Activated T-helper 1 cell treated with Interleukin-2 at 50 U/mL for 16 hours (primary cell): ENCODE data around the gene FN1.
"Not testable (repeated sequence)": the region's sequence is repeated elsewhere in the genome, so short reads cannot be mapped to it uniquely, and the experiment has no call there.

Experiments used
- DNase-seq: peaks from one replicate; pipeline ENCODE4 v3.0.0-alpha.2; 2020; ENCODE audit warnings: low read depth

FN1 gene

DNA sequence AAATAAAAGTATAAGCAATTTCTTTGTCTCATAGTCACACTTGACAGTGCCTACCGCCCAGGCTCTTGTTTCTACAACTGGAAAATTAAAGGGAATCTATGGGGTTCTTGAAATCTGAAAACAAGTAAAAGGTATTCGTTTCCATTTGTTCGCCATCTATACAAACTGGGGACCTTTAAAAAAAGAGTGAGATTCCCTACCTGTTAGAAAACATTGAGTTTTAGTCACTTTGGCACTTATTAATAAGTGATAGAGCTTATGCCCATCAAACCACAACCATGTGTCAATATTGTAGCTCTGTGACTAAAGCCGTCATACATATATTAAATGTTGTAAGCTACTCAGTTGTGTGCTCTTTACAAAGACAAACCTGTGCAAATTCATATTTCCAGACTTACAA, 13.2 kb downstream of the FN1 start:
- DNase-seq = no peak

DNA sequence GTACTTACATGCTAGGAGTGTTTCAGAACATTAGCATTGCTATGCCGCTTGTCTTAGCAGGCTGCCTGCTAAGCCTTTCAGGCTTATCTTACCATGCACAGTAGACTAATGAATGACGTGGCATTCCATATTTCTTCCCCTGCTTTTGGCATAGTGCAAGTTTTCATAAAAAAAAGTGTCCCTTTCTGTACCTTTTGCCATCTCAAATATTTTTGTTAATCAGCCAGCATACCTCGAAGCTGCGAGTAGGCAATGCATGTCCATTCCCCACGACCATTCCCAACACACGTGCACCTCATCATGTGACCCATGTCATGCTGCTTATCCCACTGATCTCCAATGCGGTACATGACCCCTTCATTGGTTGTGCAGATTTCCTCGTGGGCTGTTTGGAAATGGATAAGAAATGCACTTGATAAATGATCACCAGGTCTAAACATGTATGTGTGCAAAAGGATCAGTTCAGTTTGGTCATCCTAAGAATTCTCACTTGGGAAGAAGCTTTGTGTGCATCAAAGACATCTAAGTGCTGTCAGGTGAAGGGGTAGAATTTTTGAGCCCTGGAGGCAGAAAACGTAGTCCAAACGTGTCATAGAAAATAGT, 13.9 kb downstream of the FN1 start:
- no peak for DNase-seq

DNA sequence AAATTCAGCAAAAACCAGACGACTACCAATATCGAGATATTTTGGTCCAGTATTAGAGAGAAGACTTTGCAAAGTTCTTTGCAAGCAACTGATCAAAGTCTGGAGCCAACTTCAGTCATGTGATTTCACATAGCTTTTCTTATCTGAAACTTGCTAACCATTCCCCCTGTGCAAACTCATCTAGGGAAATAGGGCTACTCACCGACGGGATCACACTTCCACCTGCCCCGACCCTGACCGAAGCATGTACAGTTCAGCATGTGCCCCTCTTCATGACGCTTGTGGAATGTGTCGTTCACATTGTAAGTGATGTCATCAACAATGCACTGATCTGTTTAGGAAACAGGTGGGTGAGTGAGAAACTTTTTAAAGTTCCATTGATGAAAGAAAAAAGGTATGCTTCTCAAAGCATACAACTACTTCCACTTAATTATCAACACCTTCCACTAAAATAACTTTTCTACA, 15.4 kb downstream of the FN1 start:
- no peak for DNase-seq

DNA sequence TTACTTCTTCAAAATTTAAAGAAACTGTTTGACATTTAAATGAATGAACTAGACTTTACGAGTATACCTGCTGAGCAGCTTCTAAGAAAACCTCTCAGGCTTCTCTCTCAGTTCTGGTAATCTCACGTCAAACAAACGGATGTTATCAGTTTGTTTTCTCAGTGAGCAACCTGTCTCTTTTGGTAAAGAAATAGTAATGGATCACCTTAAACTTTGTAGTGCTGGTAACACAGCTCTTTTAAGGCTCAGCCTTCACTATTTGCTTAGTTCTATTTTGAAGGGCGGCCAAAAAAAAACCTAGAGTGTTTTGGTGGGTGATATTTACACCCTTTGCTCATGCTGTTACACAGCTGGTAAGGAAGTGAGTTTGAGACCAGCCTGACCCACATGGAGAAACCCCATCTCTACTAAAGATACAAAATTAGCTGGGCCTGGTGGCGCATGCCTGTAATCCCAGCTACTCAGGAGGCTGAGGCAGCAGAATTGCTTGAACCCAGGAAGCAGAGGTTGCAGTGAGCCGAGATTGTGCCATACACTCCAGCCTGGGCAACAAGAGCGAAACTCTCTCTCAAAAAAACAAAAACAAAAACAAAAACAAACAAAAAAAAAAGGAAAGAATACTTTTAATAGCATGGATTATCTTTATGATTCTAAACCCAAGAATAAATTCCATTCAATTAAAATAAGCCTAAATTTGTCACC, 15.9 kb downstream of the FN1 start:
- DNase-seq = no peak

DNA sequence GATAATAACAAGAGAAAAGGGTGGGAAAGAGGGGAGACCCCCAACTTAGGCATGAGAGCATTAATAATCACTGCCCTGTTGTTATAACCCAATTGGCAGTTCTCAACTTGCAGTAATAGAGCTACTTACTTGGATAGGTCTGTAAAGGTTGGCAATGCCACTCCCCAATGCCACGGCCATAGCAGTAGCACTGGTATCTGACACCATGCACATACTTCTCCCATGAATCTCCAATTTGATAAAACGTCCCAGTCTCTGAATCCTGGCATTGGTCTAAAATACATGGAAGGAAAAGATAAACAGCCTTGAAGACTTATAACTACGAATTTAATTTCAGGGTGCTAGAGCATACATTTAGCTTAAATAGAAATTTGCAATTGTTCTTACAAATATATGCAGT, 16.8 kb downstream of the FN1 start:
- DNase-seq = no peak

DNA sequence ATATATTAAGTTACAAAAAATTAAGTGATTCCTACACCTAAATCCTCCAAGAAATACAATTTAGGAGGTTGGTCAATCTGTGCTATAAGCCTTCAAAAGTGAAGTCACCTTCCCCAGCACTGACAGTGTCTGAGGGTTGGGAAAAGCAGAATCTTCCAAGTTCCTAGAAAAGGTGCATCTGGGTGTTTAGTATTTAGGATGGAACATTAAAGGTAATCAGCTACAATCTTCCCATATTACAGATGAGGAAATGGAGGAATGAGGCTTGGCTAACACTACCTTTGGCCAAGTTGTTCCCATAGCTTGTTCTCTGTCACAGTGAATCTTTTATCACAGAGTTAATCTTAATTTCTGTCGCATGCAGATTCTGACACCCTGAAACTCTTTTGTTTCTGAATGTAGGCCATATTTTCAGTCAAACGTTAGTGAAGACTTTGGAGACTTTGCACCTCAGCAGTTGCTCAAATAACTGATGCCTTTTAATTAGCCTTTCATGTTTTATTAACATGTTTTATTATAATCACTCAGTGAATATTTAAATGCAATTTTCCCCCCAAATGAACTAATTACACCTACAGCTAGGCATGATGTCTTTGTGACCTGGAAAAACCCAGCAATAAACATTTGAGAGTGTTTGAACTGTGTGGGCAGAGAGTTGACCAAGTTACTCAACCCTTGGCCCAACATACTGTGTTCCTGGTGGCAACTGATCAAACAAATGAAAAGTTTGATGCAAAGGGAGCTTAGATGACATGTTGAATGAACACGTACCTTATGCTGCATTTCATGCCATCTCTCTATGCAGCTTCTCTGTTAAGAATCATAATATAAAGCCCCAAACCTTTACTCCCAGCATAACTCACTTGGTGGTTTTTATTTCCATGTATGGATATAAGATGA, 17.6 kb downstream of the FN1 start:
- no peak for DNase-seq

DNA sequence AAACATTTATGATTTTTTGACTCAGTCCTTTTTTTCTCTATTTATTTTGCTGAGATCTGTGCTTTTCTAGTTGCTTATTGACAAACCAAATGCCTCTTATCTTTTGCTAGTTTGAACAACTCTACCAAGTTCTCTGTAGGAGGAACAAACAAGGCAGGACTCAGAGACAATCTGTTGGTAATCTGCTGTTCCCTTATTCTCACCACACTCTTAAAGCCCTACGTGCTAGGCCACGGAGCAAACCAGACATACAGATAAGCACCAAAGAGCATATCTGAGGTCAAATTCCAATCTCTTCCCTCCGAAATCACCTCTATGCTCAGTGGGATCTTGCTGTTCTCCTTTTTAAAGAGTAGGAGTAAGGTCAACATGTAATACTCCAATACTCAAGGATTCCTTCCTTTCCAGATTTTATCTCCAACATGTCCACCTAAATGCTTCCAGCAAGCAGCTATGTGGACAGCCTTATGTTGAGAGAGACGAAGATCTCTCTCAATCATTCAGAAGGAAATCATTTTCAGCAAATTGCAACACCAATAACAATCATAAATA, 18.4 kb downstream of the FN1 start:
- DNase-seq = no peak

DNA sequence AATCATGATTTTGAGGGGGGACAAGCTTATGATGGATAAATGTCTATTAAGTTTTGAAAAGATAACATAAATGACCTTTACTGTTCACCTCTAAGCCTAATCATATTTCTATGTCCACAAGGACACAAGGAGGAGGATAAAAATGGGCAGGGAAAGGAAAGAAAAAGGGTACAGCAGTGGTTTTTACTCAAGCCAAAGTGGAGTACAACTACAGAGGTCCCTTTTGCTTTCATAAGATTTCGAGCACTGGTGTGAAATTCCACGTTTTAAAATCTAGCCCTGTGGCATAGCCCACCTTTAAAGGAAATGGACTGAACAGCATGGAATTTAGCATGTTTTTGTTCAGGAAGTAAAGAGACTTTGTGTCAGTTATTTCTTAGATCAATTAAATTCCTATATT, 19.2 kb downstream of the FN1 start:
- no peak for DNase-seq

DNA sequence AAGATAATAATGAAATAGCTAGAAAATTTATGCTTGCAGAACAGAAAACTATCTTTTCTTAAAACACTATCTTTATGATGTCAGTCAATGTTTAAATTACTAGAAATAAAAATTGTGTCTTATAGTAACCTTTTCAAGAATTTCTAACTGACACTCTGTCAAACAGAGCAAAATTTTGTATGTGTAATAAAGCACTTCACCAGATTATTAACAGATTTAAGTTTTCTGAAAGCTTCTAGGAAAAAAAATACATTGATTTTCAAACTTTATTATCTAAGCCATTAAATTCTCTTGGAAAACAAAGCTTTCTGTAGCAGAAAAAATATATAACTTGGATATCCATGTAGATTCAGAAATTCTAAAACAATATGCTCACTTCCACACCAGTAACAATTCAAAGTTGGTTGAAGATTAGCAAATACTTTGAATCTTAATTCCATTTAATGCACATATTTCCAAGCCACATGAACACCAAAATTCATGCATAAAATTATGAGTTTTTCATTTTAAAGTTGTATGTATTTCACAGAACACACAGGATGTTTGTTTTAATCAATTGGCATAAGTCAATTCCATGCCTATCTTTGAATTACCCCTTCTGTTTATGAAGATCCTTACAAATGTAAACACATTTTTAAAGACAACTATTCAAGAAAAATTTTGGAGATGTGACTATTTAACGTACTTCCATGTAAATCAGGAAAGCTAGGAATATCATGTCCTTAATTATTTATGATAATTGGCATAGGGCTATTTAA, 19.9 kb downstream of the FN1 start:
- no peak for DNase-seq

DNA sequence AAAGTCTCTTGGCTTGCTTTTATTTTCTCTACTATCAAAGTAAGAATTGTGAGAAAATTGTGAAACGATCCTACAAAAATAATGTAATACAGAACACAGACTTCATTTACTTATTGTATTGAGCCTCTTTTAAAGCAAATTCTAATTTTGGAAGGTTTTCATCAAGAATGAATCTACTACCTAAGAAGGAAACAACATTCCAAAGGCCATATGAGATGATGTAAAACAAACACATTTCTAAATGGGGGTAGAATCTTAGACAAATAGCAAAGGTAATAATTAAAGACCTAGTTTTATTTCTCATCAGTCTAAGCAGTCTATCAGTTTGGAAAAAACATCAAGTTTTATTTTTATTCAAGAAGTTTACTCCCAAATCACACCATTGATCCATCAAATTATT, 20.6 kb downstream of the FN1 start:
- no peak for DNase-seq

DNA sequence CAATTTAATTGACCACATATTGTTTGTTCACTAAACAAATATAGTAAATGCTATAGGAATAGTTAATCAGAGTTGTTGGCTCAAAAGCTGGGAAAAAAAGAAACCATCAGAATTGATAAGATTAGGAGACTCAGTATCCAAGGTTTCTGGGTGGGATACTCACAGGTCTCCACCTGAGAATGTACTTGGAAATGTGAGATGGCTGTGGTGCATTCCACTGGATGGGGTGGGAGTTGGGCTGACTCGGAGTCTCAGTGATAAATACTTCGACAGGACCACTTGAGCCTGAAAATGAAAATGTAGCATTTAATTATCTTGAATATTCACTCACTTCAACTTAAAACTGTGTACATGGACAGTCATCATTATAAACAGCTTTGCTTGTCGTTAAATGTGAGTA, 21.2 kb downstream of the FN1 start:
- DNase-seq = no peak

DNA sequence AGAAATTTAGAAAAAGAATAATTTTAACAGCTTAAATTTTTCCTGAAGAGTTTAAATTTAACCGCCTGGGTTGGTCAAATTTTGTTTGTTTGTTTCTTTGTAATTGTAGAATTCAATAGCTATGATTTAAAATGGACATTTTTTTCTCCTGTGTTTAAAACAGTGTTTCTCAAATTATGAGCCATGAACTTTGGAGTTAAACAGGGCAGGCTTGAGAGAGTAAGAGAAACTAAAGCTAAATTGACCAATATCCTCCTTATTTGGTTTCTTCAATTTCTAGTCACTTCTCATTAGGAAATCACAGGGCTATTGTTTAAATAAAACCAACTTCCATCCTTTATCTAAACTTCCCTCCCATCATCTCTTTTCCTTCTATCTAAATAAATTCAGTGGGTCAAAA, 21.9 kb downstream of the FN1 start:
- no peak for DNase-seq

DNA sequence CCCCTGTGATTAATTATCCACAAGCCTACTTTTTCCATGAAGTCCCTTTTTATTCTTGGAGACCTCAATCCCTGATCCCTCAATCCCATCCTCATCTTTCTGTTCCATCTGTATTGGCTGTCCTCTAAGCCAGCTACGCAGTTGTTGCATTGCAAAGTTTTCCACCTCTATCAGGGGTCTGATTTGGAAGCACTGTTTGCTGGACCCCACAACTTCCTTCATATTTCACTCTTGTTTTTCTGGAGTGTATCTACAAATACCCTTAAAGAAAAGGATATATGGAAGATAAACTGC, 22.4 kb downstream of the FN1 start:
- DNase-seq = no peak

DNA sequence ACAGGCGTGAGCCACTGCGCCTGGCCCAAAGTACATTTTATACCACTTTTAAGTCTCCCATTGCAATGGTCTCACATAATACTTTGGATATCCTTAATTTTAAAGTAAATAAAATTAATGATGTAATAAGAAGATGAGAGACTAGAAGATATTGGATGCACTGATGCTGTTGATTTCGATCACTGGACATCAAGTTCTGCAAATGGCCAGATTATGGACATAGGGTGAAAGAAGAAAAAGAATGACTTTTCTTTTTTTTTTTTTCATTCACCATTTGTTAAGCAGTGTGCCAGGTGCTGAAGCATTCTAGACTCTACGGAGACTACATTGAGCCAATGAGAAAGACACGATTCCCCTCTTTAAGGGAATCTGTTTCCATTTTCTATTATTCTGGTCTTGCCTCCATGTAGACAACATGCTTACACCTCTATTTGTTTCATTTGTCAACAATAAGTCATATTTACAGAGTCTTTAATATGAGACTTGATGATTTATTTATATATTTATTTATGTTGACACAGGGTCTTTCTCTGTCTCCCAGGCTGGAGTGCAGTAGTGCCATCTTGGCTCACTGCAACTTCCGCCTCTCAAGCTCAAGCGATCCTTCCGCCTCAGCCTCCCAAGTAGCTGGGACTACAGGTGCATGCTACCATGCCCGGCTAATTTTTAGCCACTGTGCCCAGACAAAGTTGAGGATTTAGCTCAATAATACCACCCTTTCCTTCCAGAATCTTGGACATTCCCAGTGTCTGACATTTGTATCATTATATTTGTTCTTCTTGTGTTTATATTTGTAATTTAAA, 23.7 kb downstream of the FN1 start:
- DNase-seq = no peak

DNA sequence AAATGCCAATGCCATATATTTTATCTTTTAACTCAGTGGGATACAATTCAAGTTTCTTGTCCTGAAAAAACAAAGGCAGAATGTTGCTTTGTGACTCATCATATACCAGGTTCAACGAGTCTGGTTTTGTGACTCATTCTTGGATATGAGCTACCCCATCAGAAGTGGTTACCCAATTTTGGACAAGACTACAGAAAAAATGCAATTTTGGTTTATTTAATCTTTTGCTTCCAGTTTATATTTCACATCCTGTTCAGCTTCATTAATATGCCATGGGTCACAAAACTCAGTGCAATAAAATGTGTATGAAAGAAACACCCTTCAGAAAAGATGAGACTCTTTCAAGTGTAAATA, 25.0 kb downstream of the FN1 start:
- DNase-seq = no peak

DNA sequence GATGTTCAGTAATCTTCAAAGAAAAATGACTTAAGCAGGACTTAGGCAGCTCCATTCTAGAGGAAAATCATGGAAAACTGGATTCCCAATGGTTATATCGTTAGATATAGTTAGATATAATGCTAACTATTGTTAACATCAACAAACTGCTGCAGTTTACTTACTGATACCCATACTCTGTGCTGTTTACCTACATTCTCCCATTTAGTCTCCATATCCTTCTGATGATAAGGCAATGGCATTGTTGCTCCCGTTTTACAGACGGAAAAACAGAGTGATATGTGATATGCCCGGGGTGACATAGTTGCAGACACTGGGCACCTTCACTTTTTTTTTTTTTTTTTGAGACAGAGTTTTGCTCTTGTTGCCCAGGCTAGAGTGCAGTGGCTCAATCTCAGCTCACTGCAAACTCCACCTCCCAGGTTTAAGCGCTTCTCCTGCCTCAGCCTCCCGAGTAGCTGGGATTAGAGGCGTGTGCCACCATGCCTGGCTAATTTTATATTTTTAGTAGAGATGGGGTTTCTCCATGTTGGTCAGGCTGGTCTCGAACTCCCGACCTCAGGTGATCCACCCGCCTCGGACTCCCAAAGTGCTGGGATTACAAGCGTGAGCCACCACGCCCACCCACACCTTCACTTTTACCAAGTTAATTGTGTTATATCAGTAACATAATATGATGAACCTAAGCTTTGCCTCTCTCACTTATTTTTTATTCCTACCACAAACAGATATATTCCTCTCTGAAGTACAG, 25.5 kb downstream of the FN1 start:
- DNase-seq = not testable (repeated sequence)

DNA sequence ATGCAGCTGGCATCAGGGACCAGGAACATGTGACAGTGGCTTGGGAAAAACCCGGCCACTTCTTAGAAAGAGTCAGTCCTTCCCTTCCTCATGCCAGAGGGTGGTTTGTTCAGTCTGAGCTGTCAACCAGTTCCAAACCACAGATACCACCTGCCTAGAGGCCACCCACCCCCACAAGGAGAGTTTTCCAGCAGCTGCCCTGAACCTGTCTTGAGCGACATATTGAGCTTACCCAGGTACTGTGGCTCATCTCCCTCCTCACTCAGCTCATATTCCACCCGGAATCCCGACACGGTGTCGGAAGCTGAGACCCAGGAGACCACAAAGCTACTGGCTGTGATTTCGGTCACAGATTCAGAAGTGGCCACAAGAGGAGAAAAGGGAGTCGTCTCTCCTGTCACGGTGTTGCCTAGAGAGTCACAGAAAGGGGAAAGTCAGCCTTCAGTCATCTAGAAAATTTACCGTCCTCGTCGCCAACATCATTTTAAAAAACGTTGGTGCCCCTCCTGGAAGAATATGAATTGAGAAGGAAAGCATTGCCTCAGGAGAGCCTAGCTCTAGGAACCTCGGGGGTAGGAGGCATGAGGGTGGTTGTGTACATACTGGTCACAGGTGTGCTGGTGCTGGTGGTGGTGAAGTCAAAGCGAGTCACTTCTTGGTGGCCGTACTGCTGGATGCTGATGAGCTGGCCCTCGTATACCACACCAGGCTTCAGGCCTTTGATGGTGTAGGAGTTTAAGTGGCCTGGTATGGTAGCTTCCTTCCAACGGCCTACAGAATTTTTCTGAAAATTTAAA, 26.3 kb downstream of the FN1 start:
- no peak for DNase-seq

DNA sequence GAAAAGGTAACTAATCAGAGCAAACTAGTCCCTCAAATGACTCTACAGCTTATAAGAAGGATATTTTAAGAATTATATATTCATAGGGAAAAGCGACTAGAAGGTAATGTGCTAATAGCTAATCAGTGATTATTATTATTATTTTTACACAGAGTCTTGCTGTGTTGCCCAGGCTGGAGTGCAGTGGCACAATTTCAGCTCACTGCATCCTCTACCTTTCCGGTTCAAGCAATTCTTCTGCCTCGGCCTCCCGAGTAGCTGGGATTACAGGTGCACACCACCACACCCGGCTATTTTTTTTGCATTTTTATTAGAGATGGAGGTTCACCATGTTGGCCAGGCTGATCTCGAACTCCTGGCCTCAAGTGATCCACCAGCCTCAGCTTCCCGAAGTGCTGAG, 27.4 kb downstream of the FN1 start:
- not testable (repeated sequence) for DNase-seq

DNA sequence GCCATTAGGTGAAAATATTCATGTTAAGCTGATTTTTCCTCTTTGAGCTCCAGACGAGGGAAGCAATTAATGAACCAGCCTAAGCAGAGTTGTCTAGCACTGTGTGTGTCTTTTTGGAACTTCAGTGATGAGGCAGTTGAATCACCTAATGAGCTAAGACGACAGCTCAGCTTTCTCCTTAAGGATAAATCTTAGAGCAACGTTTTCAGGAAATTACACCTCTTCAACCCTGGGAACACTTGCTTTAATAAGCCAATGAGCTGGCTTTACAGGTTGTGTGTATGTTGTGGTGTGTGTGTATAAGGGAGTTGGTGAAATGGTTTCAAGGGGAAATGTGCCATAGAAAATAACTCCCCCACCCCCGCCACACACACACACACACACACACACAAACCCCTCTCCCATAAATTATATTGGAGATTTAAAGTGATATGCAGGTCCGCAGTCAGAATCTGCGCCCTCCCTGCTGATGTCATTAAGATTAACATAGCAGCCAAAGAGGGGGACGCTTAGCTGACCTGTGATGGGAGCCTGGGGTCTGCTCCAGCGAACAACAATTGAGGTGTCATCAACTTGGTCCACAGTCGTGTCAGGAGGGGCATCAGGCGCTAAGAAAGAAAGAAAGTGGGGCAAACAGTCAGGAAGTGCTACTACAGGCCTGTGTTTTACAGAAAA, 28.1 kb downstream of the FN1 start:
- DNase-seq = no peak
